Lower leg skin (tissue), 3 donors: ENCODE measurements around the gene HAGH.

Source experiments
- CTCF ChIP-seq, 3 donors: fragments of 450-650 bp; IDR thresholded peaks; one replicate each; pipeline ENCODE4 v1.5.1; 2016; ENCODE audit warnings: antibody characterized with exemption in 3 of 3, mild to moderate bottlenecking in 3 of 3, moderate library complexity in 2 of 3
- POLR2A ChIP-seq, 2 donors: fragments of 450-650 bp; IDR thresholded peaks; one replicate each; pipeline ENCODE4 v1.6.1; 2016 to 2017; ENCODE audit warnings: antibody characterized with exemption in 2 of 2, mild to moderate bottlenecking in 1 of 2, moderate library complexity in 1 of 2

DNA sequence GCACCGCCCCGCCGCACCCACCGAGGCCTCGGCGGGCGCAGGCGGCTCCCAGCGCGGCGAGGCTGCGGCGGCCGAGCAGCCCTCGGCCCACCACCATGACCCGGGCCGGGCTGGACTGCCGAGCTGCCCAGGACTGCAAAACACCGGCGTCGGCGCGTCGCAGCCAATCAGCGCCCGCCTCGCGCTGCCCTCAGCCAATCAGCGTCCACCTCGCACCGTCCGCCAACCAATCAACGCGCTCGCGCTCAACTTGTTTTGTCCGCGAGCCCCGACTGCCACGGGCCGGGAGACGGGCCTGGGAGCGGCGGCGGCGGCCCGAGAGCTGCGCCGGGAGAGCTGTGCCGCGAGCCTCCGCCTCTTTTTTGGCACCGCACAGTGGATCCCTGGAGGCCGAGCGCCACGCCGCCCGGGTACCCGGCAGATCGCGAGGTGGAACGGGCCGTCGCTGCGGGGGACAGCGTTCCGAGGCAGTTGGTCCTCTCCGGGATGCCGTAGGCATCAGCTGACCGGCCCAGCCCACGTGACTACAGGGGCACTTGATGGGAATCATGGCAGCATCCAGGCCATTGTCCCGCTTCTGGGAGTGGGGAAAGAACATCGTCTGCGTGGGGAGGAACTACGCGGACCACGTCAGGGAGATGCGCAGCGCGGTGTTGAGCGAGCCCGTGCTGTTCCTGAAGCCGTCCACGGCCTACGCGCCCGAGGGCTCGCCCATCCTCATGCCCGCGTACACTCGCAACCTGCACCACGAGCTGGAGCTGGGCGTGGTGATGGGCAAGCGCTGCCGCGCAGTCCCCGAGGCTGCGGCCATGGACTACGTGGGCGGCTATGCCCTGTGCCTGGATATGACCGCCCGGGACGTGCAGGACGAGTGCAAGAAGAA lies at the start of gene HAGH, which contains the start of gene FAHD1:
- no peak for TF ChIP-seq CTCF (IDR thresholded peaks at IDR 0.05)
- TF ChIP-seq POLR2A (IDR thresholded peaks at IDR 0.05): no peak
